T-helper 2 cell (primary cell): ENCODE measurements around the gene ZNF549.
A peak's percentile ranks its signal among the peaks of the same experiment; 100 is the strongest.
"Not testable (repeated sequence)": the region's sequence is repeated elsewhere in the genome, so short reads cannot be mapped to it uniquely, and the experiment has no call there.

ENCODE experiments used
- DNase-seq, 5 experiments: peaks; one replicate each; pipeline versions ENCODE4 v3.0.0 to v3.0.0-alpha.2; 2012 to 2022
- total RNA-seq, 2 donors: gene quantifications; one replicate each; lab custom pipeline; 2026; lab: John Stamatoyannopoulos, UW

The ZNF549 gene
- 7.8 to 17.8 reads per million in 2 donors for total RNA-seq

- peak; percentile 64 to 96 (median 82) for DNase-seq
Observed at GRCh38 chr19:57527136-57527881, at the start of gene ZNF549. Gene ZNF549, plus strand, starts transcription at chr19:57527356. Its CDS starts 218 bp downstream, at chr19:57527574.

GRCh38 chr19:57487477-57488298, 39.5 kb upstream of the ZNF549 start, which contains the start of gene ZNF419:
Gene ZNF419, plus strand, starts transcription at chr19:57487750. Its CDS starts 201 bp downstream, at chr19:57487951.
- DNase-seq: peak; percentile 75 to 92 (median 89)

GRCh38 chr19:57488299-57488644, 38.9 kb upstream of the ZNF549 start:
- DNase-seq: not testable (repeated sequence)

GRCh38 chr19:57499332-57499679, 27.9 kb upstream of the ZNF549 start:
- DNase-seq: not testable (repeated sequence)

- peak; percentile 86 to 99 (median 94) for DNase-seq
Observed at GRCh38 chr19:57499680-57500395, 27.3 kb upstream of the ZNF549 start, which contains the start of gene ZNF773. Gene ZNF773, plus strand, starts transcription at chr19:57499938. Its CDS starts 143 bp downstream, at chr19:57500081.

DNA sequence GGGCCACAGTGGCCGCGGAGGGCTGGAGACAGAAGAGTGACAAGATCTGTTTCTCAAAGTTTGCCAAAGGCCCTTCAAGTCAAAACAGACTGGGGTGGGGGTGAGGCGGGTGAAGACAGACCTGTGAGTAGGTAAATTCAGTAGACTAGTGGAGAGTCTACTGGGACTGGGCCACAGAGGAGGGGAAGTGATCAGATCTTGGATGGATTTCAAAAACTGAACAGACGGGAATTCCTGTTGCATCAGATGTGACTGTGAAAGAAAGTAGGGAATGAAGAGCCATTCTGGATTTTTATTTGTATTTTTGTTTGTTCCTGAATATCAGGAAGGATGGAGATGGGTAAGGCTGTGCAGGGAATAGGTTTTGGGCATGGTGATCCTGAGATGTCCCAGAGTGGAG, 26.8 kb upstream of the ZNF549 start:
- not testable (repeated sequence) for DNase-seq

DNA sequence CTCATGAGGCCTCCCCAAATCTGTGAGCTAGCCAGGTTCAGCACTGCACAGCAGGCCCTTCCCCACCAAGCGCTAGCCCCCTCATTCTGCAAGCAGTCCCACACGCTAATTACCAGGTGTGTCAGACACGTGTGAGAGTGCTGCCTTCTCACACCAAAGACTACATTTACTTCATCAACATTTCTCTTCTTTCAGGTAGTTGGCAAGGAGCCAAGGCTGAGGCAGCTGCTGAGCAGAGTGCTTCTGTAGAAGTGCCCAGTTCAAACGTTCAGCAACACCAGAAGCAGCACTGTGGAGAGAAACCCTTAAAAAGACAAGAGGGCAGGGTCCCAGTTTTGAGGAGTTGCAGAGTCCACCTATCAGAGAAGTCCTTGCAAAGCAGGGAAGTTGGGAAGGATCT, 21.0 kb upstream of the ZNF549 start:
- DNase-seq: no peak

DNA sequence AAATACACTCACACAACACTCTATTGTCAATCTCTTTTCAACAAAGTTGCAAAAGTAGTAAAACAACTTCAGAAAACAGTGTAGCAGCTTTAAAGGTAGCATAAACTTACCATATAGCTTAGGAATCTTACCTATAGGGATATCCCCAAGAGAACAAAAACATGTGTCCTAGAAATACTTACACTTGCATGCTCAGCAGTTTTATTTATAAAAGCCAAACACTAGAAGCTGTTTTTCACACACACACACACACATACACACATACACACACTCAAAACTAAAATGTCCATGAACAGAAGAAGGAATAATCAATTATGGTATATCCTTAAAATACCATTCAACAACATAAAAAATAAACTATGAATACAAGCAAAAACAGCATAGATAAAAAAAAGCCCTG, 15.7 kb upstream of the ZNF549 start:
- no peak for DNase-seq

- DNase-seq: peak in 1 of 5 experiments; percentile 41
Observed at GRCh38 chr19:57512845-57513244, 14.3 kb upstream of the ZNF549 start.

GRCh38 chr19:57515255-57515654, 11.9 kb upstream of the ZNF549 start:
- DNase-seq: no peak

DNA sequence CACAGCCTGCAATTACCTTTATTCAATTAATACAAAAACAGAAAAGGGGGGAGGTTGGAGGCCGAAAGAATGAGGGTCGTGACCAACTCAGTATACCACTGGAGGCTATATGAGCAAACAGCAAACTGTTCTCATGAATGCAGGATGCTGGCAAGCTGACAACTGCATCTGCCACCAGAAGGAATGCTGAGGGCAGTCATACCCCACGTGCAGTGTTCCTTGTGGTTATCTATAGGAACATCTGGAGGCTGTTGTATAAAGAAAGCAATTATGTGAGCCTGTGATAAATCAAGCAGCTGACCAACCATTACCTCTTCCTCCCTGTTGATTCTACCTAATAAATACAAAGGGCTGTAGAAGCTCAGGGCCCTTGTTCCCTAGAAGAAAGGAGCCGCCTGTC, 9.1 kb upstream of the ZNF549 start:
- DNase-seq: not testable (repeated sequence)

GRCh38 chr19:57537953-57538547, 10.9 kb downstream of the ZNF549 start:
- DNase-seq: peak in 1 of 5 experiments; percentile 5

GRCh38 chr19:57546513-57546912, 19.4 kb downstream of the ZNF549 start:
- no peak for DNase-seq

DNA sequence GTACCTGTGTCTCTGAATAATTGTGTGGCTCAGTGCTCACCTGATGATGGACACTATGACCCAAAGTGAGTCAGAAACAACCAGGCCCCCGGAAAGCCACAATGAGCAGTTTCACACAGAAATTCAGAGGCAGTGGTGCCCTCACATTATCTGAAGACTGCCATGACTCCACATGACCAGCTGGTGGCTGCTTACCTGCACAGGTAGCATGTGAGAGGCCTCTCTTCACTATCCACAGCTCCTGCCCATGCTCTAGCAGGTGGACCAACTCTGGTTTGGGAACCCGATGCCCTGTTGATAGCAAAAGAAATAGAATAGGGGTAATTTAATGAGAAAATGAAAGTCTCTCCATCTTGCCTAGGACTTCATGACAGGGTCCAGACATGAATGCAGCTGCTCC, 25.3 kb downstream of the ZNF549 start:
- no peak for DNase-seq

- no peak for DNase-seq
Observed at GRCh38 chr19:57557659-57558058, 30.5 kb downstream of the ZNF549 start.

- no peak for DNase-seq
Observed at GRCh38 chr19:57558525-57558924, 31.4 kb downstream of the ZNF549 start.

DNA sequence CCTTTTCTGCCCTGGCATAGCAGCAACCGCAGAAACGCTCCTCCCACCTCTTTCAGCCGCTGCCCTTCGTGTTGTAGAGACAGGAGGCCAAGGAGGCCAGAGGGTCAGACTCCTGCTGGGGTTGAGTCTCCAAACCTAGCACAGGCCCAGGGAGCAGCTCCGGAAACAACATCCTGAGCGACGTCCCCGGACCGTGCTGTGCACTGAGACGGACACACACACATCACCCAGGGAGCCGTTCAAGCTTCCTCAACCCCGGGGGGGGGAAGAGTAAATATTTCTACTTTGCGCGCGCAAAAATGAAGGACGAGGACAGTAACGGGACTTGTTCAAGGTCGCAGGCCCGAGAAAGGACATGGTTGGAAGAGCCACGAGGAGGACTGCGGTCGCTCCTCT, 31.9 kb downstream of the ZNF549 start:
- peak in 1 of 5 experiments; percentile 23 for DNase-seq

DNA sequence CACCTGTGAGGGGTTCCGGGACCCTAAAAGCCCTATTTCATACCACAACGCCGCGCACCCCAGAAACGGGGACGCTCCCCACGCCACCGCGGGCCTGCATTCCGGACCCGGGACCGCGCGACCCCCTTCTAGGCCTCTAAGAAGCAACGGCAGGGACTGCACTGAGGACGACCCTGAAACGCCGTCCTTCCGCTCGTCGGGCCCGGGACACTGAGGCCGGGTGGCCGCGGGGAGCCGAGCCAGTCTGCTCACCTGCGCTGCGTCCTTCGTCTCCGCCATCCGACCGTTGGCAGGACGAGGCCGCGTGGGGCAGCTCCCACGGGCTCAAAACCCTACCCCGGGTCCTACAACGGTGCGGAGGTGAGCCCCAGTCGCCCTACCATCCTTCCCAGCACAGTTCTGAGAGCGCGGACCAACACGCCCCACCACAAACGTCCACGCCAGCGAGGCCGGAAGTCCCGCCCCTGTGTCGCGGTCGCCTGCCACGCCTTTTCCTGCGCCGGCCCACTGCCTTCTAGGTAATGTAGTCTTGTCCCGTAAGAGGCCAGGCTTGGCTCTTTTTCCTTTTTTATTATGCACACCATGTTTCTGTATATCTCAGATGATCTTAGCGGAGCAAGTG, 32.4 kb downstream of the ZNF549 start, which contains the start of gene ZNF550:
Gene ZNF550 (minus strand): TSS at position 460 of the 622 bp plus-strand sequence. CDS start 181 bp downstream, at position 279.
- peak; percentile 67 to 91 (median 81) for DNase-seq

DNA sequence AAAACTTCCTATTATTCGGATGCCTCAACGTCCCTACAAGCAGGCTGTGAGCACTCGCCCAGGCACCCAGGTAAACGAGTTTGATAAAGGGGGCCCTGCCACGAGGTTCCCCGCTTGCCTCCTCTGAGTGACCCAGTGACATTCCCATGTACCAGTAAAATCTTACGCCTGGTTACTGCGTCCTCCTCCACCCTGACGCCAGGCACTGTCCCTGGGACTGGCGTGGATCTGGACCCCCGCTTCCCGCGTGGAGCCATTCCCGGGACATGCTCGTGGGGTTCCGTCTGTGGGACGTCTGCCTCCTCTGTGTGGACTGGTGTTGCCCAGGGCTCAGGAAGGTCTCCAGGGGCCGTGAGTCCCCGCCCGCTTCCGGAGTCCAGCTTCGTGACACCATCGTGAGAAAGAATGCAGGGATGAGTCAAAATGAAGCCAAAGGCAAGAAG, 32.9 kb downstream of the ZNF549 start:
- no peak for DNase-seq

DNA sequence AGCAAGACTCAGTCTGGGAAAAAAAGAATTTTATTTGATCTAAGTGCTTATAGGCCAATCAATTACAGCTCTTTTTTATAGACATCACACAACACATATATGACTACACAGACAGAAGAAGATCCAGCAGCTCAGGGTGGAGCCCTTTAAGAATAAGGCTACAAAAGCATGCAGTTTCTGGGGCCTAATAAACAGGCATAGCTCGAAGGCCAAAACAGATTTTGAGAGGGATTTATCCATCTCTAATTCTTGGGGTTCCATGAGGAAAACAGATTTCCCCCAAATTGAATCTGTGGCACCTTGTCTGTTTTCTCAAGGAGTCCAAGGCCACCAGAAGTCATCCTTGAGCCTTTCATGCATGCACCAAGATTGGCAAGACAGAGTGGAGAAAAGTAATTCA, 36.4 kb downstream of the ZNF549 start:
- no peak for DNase-seq

- DNase-seq: peak in 1 of 5 experiments; percentile 30
Observed at GRCh38 chr19:57566396-57567265, 39.5 kb downstream of the ZNF549 start.
